DMS153 treated with DMSO at 0.1 percent for 48 hours (cell line): ENCODE results near the gene ZRANB2.
A peak's percentile ranks its signal among the peaks of the same experiment; 100 is the strongest.

ENCODE experiments used
- DNase-seq: peaks from one replicate; lab custom pipeline; 2025; ENCODE audit not compliant: unreplicated experiment; lab: John Stamatoyannopoulos, UW

Gene ZRANB2, protein sequence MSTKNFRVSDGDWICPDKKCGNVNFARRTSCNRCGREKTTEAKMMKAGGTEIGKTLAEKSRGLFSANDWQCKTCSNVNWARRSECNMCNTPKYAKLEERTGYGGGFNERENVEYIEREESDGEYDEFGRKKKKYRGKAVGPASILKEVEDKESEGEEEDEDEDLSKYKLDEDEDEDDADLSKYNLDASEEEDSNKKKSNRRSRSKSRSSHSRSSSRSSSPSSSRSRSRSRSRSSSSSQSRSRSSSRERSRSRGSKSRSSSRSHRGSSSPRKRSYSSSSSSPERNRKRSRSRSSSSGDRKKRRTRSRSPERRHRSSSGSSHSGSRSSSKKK

DNA sequence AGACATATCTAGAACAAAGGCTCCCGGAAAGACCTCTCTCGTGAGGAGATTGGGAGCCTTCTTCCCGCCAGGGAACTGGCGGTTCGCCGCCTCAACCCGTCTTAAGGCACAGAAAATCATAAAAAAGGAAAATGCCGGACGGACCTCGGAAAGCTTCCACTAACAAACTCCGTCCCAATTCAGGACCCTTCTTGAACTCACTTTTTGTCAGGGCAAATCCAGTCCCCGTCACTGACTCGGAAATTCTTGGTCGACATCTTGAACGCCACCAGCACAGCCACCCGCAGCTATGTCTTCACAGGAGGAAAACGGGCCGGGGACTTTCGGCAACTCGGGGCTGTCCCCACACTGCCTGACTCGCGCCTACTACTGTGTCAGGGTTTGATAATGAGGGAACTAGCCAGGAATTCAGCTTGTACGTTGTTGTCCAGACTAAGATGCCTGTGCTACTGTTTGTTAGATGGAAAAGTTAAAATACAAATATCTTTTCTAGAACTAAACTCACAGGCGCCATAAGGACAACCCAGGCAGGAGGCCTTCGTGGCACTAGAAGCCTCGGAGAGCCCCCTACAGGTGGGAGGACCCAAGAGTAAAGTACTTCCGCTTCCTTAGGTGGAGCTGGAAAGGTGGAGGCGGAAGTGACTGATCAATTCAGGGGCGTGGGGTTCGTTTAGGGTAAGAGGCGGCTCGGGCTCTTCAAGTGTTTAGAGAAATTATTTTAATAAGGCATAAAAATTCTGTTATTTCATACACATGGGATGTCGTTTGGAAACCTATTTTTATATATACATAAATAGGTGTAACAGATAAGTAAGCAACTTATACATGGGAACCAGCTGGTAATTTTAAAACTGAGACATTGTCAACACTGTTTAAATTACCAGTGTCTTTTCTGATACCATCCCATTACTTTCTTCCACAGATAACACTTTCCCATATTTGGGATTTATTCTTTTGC, at the start of gene ZRANB2:
TSS of gene ZRANB2 (minus strand) at position 297 of the 958 bp plus-strand sequence. CDS start at position 257, 40 bp downstream.
- peak; percentile 96 for DNase-seq

DNA sequence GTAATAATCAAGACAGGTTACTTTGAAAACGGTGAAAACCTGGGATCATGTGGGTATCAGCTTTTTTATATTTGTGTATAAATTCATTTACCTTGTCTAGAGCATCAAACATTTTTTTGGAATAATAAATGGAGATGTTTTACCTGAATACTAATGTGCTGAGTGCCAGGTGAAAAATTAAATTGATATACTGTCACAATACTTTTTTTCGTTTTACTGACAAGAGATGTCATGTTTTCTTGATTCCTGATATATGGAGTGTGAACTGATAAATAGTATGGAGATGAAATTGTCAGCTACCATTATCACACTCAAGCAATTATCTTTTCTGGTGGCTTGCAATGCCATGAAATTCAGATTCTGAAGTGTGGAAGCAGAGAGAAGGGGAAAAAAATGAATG, 47.2 kb upstream of the ZRANB2 start:
- no peak for DNase-seq

DNA sequence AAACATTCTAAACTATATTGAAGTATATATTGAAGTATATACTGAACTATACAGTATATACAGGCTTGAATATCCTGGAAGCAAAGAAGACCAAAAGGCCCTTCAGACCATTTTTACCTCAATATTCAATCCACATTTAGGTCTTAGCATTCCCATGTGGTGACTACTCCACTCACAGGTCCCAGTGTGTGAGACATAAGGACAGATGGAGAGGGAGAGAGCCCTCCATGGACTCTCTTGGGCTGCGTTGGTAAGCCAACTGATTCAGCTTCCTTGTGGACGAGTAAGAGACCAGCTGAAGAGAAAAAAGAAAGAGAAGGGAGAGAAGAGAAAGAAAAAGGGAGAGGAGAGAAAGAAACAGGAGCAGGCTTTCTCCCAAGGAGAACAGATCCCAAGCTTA, 37.3 kb upstream of the ZRANB2 start:
- no peak for DNase-seq

DNA sequence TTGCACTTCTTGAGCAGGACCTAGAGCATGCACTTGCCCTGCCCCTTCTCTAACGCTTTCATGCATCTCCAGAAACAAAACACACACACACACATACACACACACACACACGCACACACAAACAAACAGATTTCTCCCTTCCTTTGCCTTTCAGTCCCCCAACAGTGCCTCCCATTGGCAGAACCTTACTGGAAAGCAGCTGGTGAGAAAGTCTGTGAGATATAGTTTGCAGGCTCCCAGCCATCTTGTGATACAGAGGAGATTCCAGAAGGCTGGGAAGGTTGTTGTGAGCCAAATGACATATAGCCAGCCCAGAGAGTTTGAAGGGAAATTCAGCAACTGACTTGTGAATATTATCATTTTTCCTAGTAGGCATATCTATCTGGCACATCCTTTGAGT, 35.9 kb upstream of the ZRANB2 start:
- DNase-seq, result no peak

DNA sequence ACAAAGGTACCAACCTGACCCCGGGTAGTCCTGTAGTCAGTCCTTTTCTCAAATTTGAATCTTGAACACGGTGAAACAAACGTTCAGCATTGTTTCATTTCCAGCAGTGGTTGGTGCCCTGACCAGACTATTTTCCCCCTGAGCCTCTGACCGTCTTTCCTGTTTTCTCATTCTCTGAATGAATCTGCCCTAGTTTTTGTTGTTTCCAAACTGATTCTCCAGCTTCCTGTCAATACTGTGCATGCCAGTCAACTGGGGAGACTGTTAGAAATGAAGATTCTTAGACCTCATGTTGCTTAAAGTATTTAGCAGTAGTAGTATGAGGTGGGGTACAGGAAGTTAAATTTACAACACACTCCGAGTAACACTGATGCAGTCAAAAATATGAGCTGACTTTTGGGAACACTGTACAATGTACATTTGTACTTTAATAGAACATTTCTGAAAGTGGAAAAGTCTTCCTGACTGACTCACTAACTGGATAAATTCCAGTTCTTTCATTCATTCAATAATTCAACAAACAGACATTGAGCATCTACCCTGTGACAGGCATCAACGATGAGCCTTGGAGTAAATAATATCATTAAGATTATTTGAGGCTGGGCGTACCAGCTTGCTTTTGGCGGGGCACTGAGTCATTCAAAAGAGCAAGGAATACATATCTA, 26.0 kb upstream of the ZRANB2 start:
- DNase-seq, result no peak

DNA sequence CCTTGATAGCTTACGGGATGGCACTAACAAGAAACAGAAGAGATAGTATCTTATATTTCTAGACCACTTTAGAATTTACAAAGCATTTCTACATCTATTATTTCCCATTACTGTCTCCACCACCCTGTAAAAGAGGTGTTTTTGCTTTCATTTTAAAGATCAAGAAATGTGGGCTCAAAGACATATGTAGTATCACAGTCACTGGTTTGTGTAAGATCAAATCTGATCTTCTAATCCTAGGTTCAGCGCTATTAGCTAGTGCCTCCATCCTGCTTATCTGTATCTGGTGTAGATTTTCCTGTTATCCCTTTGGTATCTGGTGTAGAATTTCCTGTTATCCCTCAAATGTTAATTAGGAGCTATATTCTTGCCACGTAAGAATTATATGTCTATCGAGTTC, 23.6 kb upstream of the ZRANB2 start:
- DNase-seq, result no peak

DNA sequence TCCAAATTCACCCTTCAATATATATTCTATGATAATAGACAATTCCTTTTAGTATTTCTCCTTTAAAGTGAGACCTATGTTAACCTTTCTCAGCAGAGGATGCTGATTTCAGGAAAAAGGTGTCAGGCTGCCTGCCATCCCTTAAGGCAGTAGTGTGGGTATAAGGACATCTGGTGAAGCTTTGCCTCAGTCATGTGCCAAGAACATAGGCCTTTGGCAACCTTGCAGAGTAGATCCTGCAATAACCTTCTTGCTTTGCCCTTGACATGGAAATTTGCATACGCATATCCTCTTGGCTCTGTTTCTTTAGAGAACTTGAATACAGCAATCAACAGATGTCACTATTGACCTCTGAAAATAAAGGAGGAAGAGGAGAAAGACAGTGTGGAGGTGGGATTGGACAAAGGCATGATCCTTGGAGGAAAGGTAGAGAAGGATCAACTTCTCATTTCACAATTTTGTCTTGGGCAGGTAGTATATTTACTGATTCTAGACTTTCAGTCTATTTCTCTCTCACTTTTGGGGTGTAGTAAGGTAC, 21.1 kb upstream of the ZRANB2 start:
- DNase-seq, result no peak

DNA sequence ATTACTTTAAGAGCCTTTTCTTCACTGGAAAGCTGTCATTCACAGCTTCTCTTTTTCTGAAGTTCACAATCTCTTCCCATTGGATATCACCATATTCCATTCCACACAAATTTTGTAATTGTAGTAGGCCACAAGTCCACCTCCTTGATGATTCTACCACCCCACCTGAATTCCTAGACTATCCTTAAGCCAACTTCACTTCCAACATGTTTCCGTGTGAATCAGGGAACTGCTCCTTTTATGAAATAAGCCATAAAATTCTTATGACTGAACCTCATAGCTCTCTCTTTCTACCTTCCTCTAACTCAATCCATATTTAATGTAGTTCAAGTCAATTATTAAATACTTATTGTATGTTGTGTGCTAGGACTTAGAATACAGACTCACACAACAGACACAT, 16.6 kb upstream of the ZRANB2 start:
- DNase-seq, result no peak

DNA sequence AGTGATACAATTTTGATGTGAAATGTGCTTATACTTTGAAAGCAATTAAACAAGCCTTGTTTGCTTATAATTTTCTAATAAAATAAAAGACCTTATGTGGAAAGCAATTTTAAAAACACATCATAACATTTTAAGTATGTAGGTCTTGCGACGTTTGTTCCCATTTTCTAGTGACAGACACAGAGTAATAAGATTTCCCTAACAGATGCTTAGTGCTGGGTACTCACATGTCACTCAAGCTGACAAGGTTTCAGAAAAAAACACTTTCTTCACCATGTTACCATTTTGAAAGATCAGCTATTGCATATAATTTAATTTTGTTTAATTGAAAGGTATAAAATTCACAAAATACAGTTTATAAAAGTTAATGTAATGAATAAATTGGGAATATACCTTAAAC, 14.1 kb upstream of the ZRANB2 start:
- DNase-seq, result no peak

DNA sequence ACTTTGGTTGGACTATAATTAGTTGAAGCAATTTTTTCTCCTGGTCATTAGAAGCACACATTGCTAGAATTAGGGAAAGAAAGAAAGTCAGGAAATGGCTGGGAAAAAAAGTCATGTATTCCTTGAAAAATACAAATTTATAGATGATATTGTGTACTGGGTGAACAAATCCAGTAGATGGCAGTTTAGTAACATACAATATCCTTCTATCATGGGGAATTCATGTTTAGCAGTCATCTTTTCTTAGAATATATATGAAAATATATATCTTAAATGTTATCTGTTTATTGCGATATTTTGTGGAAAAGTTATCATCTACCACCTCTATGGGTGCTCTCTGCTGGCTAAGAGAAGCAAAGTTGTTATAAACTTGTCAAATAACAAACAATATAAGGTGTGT, 13.1 kb upstream of the ZRANB2 start:
- no peak for DNase-seq

DNA sequence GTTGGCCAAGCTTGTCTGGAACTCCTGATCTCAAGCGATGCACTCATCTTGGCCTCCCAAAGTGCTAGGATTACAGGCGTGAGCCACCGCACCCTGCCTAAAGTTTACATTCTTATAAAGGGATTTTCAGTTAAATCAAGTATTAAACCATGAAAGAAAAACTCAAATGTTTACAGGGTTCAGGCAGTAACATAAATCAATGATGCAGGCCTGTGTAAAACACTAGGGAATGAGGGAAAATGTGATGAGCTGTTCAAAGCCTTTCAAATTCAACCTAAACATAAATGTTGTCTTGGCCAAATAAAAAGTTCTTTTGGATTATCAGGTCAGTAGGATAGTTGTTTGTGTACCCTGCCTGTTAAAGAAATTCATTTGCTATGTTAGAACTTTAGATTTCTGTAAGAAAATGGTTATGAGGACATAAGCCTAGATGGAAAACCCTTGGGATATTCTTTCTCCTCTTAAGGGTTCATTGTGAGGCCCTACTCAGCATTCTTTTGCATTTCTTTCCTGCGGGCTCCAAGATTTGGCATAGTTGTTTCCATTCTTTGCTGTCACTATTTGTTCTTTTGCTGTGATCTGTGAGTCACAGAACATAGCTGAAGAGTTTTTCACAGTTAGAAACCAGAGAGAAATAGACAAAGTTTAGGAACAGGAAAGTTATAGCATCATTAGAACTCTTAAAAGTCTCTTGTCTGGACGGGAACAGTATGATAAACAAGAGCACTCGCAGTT, 8.9 kb upstream of the ZRANB2 start:
- DNase-seq, result no peak

DNA sequence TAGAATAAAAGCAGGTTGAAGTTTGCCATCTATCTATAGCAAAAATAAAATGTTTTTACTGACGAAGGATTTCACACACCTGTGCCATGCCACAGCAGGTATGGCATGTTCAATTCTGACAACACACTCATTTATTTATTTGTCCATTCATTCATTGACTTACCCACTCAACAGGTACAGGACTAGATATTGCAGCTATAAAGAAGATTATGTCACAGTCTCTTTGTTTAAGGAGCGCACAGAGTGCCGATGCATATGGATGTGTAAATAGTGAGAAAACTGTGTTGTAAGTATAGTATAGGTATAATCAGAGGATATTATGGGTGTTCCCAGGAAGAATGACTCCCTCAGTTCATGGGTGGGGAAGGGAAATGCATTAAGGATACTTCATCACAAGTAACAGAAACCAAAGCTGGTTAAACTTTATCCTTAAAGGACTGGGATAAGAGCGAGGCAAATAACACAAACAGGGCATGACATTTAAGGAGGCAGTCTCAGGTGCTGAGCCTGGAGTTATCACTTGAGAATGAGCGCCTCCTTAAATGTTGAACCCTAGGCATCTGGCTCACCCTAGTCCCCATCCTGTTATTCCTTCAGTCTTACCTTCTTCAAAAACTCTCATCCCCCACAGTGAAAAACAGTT, 7.9 kb upstream of the ZRANB2 start:
- no peak for DNase-seq

DNA sequence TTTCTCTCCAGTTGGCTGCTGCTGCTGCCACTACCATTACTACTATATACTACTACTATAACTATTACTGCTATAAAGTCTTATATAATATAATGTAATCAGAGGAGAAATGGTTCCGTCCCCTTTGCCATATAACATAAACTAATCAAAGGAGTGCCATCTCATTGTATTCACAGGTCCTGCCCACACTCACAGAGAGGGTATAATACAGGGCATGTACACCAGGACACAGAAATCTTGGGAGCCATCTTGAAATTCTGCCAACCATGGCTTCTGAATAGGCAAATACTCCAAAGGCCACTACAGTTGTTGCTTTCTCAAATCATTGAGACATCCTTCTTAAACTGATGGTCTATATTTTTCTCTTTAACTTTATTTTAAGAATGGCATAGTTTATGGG, 6.9 kb upstream of the ZRANB2 start:
- DNase-seq, result no peak

DNA sequence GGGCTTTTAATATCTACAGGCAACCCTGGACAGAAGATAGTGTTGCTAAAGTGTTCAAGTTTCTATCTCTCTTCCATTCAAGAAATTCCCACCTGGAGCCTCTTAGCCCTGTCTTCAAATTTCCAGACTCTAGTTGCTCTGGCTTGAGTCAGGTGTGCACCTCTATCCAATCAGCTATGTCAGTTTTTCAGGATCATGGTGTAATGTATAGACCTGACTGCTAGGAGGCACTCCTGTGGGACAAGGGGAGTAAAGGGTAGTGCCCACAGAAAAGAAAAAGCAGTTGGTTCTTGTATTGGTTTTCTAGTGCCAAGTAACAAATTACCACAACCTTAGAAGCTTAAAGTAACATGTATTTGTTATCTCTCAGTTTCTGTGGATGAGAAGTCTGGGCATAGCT, 6.2 kb upstream of the ZRANB2 start:
- no peak for DNase-seq

DNA sequence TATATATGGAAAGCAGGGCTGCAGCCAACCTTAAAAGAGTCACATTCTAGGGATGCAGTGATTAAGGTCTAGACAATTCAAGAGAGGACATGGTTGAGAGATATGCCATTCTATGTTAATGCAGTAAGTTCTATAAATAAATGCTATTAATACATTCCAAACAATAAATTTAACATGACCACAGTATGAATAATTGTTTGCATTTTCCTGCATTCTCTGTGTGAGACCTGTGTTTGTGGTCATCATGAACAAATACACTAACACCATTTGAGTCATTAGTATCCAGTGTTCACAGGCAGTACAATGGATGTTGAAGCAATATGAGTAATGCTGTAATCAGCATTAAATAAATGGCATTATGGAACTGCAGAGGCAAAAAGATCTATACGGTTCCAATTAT, 5.5 kb upstream of the ZRANB2 start:
- DNase-seq, result no peak

DNA sequence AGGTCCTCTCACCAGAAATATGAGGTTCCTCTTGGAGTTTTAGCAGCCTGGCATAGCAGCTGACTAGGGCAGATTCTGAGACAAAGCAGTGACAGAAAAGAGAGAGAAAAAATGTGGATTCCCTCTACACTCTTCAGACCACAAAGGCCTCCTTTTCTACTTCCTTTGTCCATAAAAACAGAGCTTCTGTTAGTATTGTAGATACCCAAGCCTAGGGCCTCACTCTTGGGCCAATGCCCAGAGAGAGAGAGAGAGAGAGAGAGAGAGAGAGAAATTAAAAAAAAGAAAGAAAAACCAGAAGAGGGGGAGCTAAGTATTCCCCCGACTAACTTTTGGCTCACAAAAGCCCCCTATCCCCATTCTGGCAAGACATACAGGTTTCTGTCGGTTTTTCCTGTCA, 2.4 kb upstream of the ZRANB2 start:
- DNase-seq, result no peak

DNA sequence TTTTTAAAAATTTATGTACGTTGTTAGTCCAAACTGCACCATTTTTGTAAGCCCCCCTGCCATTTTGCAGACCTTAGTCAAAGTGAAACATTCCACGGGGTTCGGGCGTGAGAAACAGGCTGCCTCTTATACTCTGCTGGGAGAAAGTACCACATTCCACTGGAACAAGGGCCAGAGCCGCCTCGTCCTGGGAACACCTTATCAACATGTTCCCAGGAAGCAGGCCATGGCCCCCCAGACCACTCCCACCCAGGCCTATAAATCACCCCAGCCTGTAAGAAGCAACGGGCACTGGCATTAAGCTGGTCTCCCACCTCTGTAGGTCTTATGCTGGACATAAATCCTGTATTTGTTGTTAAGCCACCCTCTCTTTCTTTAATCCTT, 854 bp upstream of the ZRANB2 start:
- no peak for DNase-seq

DNA sequence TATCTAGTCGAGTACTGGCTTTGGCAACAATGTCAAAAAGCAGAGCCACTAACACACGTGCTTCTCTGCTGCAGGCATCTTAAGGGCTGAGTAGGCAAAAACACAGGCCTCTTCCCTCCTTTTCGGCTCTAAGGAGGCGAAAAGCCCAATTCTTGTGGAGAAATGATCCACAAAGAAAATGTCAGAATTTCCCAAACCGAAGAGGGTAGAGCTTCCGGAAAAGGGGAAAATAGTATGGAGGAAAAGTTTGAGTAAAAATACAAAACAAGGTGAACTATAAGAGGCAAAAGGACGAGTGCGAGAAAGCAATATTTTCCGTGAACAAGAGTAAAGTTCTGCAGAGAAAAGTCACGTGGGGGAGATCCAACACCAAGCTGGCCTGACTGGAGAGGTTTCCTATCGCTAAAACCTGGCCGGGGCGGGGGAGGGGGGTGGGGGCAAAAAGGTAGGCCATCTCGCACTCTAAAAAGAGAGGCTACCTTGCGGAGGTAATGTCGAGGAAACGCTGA, 551 bp downstream of the ZRANB2 start:
- no peak for DNase-seq

DNA sequence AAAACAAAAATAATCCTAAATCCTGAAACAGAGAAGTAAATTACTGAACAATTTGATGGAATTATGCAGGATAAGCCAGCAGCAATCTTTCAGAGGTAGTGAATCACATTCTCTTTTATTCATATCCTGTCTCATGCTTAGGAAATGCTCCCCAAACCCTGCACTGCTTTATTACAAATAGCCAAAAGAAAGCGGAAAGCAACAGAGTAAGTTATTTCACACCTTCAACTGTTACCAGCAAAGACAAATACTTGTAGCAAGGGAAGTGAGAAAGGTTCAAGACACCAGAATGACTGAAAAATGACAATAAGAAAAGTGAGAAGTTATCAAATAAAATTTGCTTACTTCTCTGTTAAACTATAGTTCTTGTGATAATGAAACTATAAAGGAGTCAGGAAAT, 6.2 kb downstream of the ZRANB2 start:
- no peak for DNase-seq

DNA sequence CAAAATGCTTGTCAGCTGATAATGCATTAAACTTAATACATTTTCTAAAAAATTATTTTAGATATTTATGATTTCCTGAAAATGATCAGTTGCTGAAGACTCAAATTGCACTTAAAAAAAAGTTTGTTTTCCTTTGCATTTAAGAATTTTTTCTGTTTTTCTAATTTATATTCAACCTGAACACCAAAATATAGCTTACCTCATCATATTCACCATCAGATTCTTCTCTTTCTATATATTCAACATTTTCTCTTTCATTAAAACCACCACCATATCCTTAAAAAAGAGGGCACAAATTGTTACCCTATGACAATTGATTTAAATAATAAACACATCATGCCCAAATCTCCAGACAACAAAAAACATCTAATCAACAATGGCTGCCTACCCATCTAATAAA, 8.6 kb downstream of the ZRANB2 start:
- DNase-seq, result no peak
